H9 (cell line): ENCODE data around the gene TMC3. TPM values are rescaled to one million over a fixed set of nuclear protein-coding genes. Genes with fewer than 3 reads are reported as not detected.

Experiments used
- DNase-seq: peaks from one replicate; pipeline ENCODE4 v3.0.0-alpha.2; 2017
- H2AFZ ChIP-seq: one replicate; pipeline ENCODE4 v1.6.1; 2013; ENCODE audit warnings: mild to moderate bottlenecking, low read length, control low read depth, moderate library complexity
- H2AK5ac ChIP-seq: 2 replicates; pipeline ENCODE4 v1.6.1; 2013; ENCODE audit warnings: low read length, control low read depth, mixed read lengths; ENCODE audit not compliant: insufficient read length
- H2BK120ac ChIP-seq: one replicate; pipeline ENCODE4 v1.6.1; 2013; ENCODE audit warnings: low read depth, mild to moderate bottlenecking, low read length, control low read depth, inconsistent platforms; ENCODE audit not compliant: poor library complexity, severe bottlenecking
- H2BK12ac ChIP-seq: 2 replicates; pipeline ENCODE4 v1.6.1; 2013; ENCODE audit warnings: low read length, control low read depth, mixed read lengths, low read depth; ENCODE audit not compliant: insufficient read length
- H2BK15ac ChIP-seq: 2 replicates; pipeline ENCODE4 v1.6.1; 2013; ENCODE audit warnings: low read depth, low read length, control low read depth
- H2BK20ac ChIP-seq: one replicate; pipeline ENCODE4 v1.6.1; 2013; ENCODE audit warnings: low read depth, mild to moderate bottlenecking, low read length, control low read depth, inconsistent platforms; ENCODE audit not compliant: poor library complexity, severe bottlenecking
- H2BK5ac ChIP-seq: 2 replicates; pipeline ENCODE4 v1.6.1; 2013; ENCODE audit warnings: low read length, control low read depth, mixed read lengths; ENCODE audit not compliant: insufficient read length
- H3K14ac ChIP-seq: 2 replicates; pipeline ENCODE4 v1.6.1; 2013; ENCODE audit warnings: low read length, control low read depth; ENCODE audit not compliant: insufficient read depth
- H3K18ac ChIP-seq: 2 replicates; pipeline ENCODE4 v1.6.1; 2013; ENCODE audit warnings: low read depth, mild to moderate bottlenecking, mixed read lengths, low read length, control low read depth; ENCODE audit not compliant: insufficient read length
- H3K23ac ChIP-seq: 2 replicates; pipeline ENCODE4 v1.6.1; 2013; ENCODE audit warnings: low read length, control low read depth, mixed read lengths, low read depth; ENCODE audit not compliant: insufficient read length
- H3K23me2 ChIP-seq: 2 replicates; pipeline ENCODE4 v1.6.1; 2013; ENCODE audit warnings: low read depth, mild to moderate bottlenecking, mixed read lengths, low read length, control low read depth; ENCODE audit not compliant: insufficient read length, poor library complexity, severe bottlenecking
- H3K27ac ChIP-seq: 2 replicates; pipeline ENCODE4 v1.5.1; 2013; ENCODE audit warnings: low read length, control low read depth, mixed read lengths, low read depth; ENCODE audit not compliant: insufficient read length
- H3K27me3 ChIP-seq: 2 replicates; pipeline ENCODE4 v1.6.1; 2013; ENCODE audit warnings: low read length, control low read depth, inconsistent platforms; ENCODE audit not compliant: insufficient read depth
- H3K4ac ChIP-seq: 2 replicates; pipeline ENCODE4 v1.6.1; 2013; ENCODE audit warnings: low read depth, mild to moderate bottlenecking, control low read depth, inconsistent platforms, low read length, moderate library complexity
- H3K4me1 ChIP-seq: 2 replicates; pipeline ENCODE4 v1.6.1; 2013; ENCODE audit warnings: low read length, control low read depth, inconsistent platforms; ENCODE audit not compliant: insufficient read depth
- H3K4me2 ChIP-seq: 2 replicates; pipeline ENCODE4 v1.6.1; 2013; ENCODE audit warnings: low read length, control low read depth, mixed read lengths; ENCODE audit not compliant: insufficient read length, insufficient read depth
- H3K56ac ChIP-seq: 2 replicates; pipeline ENCODE4 v1.6.1; 2013; ENCODE audit warnings: low read depth, mild to moderate bottlenecking, mixed read lengths, low read length, control low read depth; ENCODE audit not compliant: insufficient read length
- H3K79me1 ChIP-seq: 2 replicates; pipeline ENCODE4 v1.6.1; 2013; ENCODE audit warnings: low read depth, mild to moderate bottlenecking, moderate library complexity, low read length, control low read depth, inconsistent platforms; ENCODE audit not compliant: insufficient read depth, poor library complexity, severe bottlenecking
- H3K79me2 ChIP-seq: 2 replicates; pipeline ENCODE4 v1.6.1; 2013; ENCODE audit warnings: low read length, control low read depth, inconsistent platforms; ENCODE audit not compliant: insufficient read depth
- H3K9ac ChIP-seq: 2 replicates; pipeline ENCODE4 v1.6.1; 2013; ENCODE audit warnings: low read length, control low read depth, mixed read lengths; ENCODE audit not compliant: insufficient read length; ENCODE audit errors: extremely low read depth
- H3K9me3 ChIP-seq: one replicate; pipeline ENCODE4 v1.6.1; 2013; ENCODE audit warnings: low read depth, low read length, inconsistent platforms; ENCODE audit not compliant: control insufficient read depth
- H3T11ph ChIP-seq: one replicate; pipeline ENCODE4 v1.6.1; 2013; ENCODE audit warnings: mild to moderate bottlenecking, low read length, control low read depth, inconsistent platforms
- H4K20me1 ChIP-seq: one replicate; pipeline ENCODE4 v1.6.1; 2013; ENCODE audit not compliant: control insufficient read depth, insufficient read length, insufficient read depth
- H4K5ac ChIP-seq: 2 replicates; pipeline ENCODE4 v1.6.1; 2013; ENCODE audit warnings: low read depth, mild to moderate bottlenecking, mixed read lengths, low read length, control low read depth; ENCODE audit not compliant: insufficient read length
- H4K8ac ChIP-seq: replicated peaks from 2 replicates; pipeline ENCODE4 v1.6.1; 2013; ENCODE audit warnings: low read length, control low read depth, mixed read lengths, low read depth; ENCODE audit not compliant: insufficient read length
- H4K91ac ChIP-seq: 2 replicates; pipeline ENCODE4 v1.6.1; 2013; ENCODE audit warnings: low read depth, mild to moderate bottlenecking, moderate library complexity, mixed read lengths, low read length, control low read depth; ENCODE audit not compliant: insufficient read length
- H3K27ac Mint-ChIP-seq, 3 experiments: 2 replicates in 2 of 3; 3 replicates in 1 of 3; pipeline ENCODE4 v1.8.0; 2020 to 2021; ENCODE audit warnings: mixed read lengths in 3 of 3, mild to moderate bottlenecking in 1 of 3, moderate library complexity in 1 of 3
- H3K27me3 Mint-ChIP-seq: 2 replicates; pipeline ENCODE4 v1.8.0; 2021; ENCODE audit warnings: low read depth, mild to moderate bottlenecking, moderate library complexity, mixed read lengths
- H3K36me3 Mint-ChIP-seq, 3 experiments: 2 replicates in 2 of 3; 3 replicates in 1 of 3; pipeline ENCODE4 v1.8.0; 2020 to 2021; ENCODE audit warnings: low read depth in 3 of 3, mixed read lengths in 3 of 3; ENCODE audit not compliant: insufficient read depth in 1 of 3
- H3K4me1 Mint-ChIP-seq, 2 experiments: 2 replicates each; pipeline ENCODE4 v1.8.0; 2020; ENCODE audit warnings: mixed read lengths in 2 of 2
- H3K4me3 Mint-ChIP-seq, 2 experiments: 2 replicates in 1 of 2; 3 replicates in 1 of 2; pipeline ENCODE4 v1.8.0; 2020 to 2021; ENCODE audit warnings: mild to moderate bottlenecking in 2 of 2, mixed read lengths in 2 of 2, moderate library complexity in 1 of 2
- H3K9me3 Mint-ChIP-seq, 2 experiments: 2 replicates in 1 of 2; 3 replicates in 1 of 2; pipeline ENCODE4 v1.8.0; 2020; ENCODE audit warnings: mild to moderate bottlenecking in 2 of 2, mixed read lengths in 2 of 2, moderate library complexity in 1 of 2
- CTCF ChIP-seq: fragments of 200-600 bp; sonication (generic); conservative IDR thresholded peaks from 3 replicates; pipeline ENCODE4 v1.8.0; 2021; ENCODE audit warnings: antibody characterized with exemption, mild to moderate bottlenecking
- WGBS: extraction: QIAGEN DNeasy Blood & Tissue Kit; methylation state at CpG from one replicate; pipeline ENCODE4 v1.1.7; 2013; ENCODE audit warnings: missing lambda C conversion rate, low lambda C conversion rate, mixed read lengths; ENCODE audit not compliant: insufficient read length; ENCODE audit errors: extremely low coverage; 5-methylcytosine and 5-hydroxymethylcytosine counted together
- total RNA-seq: library from RNA; stranded (reverse); gene quantifications from 2 replicates; pipeline ENCODE4 v1.2.1, GENCODE V29; 2021

The TMC3 gene
- total RNA-seq, 1 experiment from 2014 or later: not detected

GRCh38 chr15:81295486-81296121, 78.4 kb downstream of the TMC3 start:
- no peak overlapping the region for H3K9ac ChIP-seq
- no peak overlapping the region for H3K23ac ChIP-seq
- H3K9me3 Mint-ChIP-seq: no peaks in the 10 kb centered on the region
- H3K4me1 Mint-ChIP-seq: peaks cover 11 to 18% of the 10 kb centered on the region in 2 experiments
- H2BK5ac ChIP-seq: no peak overlapping the region
- no peak overlapping the region for H3K27ac Mint-ChIP-seq
- no peak overlapping the region for H3K14ac ChIP-seq
- no CpG with 5 or more reads among the region's 5 CpGs for WGBS
- no peak overlapping the region for H3K56ac ChIP-seq
- H3K79me2 ChIP-seq: no peaks in the 10 kb centered on the region
- no peak overlapping the region for H2BK15ac ChIP-seq
- no peak overlapping the region for H4K5ac ChIP-seq
- no peak overlapping the region for H3T11ph ChIP-seq
- H3K4me3 Mint-ChIP-seq: no peak overlapping the region
- H4K8ac ChIP-seq: no peak overlapping the region
- no peaks in the 10 kb centered on the region for H3K36me3 Mint-ChIP-seq
- no peak overlapping the region for H2BK12ac ChIP-seq
- H3K23me2 ChIP-seq: no peaks in the 10 kb centered on the region
- no peak overlapping the region for H3K4me2 ChIP-seq
- no peak overlapping the region for H2BK120ac ChIP-seq
- no peaks in the 10 kb centered on the region for H3K27me3 ChIP-seq
- H4K91ac ChIP-seq: no peak overlapping the region
- H3K18ac ChIP-seq: no peak overlapping the region
- H3K27me3 Mint-ChIP-seq: peaks cover 19% of the 10 kb centered on the region
- peaks cover 5% of the 10 kb centered on the region; the same call in 1 of the 2 replicates for H3K4me1 ChIP-seq
- no peak overlapping the region for H2AK5ac ChIP-seq
- no peaks in the 10 kb centered on the region for H3K9me3 ChIP-seq
- H2AFZ ChIP-seq: no peak overlapping the region
- H3K27ac ChIP-seq: no peak overlapping the region
- TF ChIP-seq CTCF: no peak
- no peak overlapping the region for H2BK20ac ChIP-seq
- H4K20me1 ChIP-seq: no peaks in the 10 kb centered on the region
- DNase-seq: no peak
- H3K79me1 ChIP-seq: no peaks in the 10 kb centered on the region
- no peak overlapping the region for H3K4ac ChIP-seq
